Caki2 (cell line): ENCODE measurements around the gene MLLT10. TPM values are rescaled to one million over a fixed set of nuclear protein-coding genes. Genes with fewer than 3 reads are reported as not detected.

Experiments used
- DNase-seq: peaks from one replicate; pipeline ENCODE4 v3.0.0-alpha.2; 2015; ENCODE audit warnings: low read depth
- in situ Hi-C: cut with HindIII; loops from 2 replicates; pipeline ENCODE4 v1.10.0; 2016; ENCODE audit warnings: low sequenced_read_pairs, low pct_unique_long_range_greater_than_20kb, mixed read lengths
- total RNA-seq: library from RNA; depleted of rRNA; stranded (reverse); fragments of >200 nt; shearing (Covaris generic); gene quantifications from 2 replicates; pipeline ENCODE4 v1.2.3, GENCODE V29; 2014; ENCODE audit warnings: low replicate concordance

MLLT10 gene
- total RNA-seq, 1 experiment from 2014 or later: 30.5 TPM

GRCh38 chr10:21733710-21734109 is 199.7 kb downstream of the MLLT10 start:
- DNase-seq: no peak
- in situ Hi-C loops: no loop called here

- no peak for DNase-seq
- in situ Hi-C loops: no loop called here
Observed at GRCh38 chr10:21737106-21737505, 203.1 kb downstream of the MLLT10 start.

DNA sequence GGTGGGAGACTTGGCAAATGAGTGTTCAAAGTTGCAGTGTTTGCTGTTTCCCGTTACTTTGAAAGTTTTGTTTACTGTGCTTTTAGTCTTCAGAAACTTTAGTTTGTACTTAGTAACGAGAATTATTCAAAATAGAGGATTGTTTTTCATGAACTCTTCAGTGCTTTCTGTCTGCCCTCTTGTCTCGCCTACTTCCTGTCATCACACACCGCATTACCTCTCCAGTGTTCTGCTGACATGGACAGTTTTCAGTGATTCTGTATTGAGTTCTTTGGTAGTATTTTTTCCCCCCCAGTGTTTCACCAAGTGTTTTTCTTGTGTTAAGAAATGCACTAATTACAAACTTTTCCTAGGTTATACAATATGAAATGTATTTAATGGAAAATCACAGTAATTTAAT is 207.0 kb downstream of the MLLT10 start:
- no peak for DNase-seq
- in situ Hi-C loops: no loop called here

DNA sequence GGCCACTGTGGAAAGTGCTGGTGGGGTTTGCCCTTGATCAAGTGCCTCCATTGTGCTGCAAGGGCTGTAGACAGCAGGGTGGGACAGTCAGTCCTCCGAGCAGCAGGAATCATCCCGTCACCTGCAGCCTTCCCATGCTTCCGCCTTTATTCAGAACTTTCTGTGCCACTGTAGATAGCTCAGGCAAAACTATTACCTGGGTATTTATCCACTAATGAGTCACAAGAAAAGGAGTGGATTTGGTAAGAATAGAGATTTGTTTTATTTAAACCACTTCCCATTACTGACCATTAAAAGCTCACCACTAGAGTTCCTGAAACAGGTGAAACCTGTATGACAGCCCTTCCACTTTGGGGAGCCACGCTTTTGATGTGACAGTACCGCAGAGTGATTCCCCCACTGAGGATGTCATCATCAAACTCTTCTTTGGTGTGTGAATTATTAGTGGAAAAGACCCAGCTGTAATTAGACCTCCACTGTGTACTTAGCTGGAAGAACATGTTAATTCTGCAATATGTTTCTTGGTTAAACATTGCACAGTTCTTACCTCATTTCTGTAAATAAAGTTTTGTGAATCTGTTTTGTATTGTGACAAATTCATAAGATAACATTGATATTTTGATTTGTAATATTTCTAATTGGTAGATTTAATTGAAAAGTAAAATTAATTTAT is 208.8 kb downstream of the MLLT10 start:
- in situ Hi-C loops: no loop called here
- DNase-seq: no peak

DNA sequence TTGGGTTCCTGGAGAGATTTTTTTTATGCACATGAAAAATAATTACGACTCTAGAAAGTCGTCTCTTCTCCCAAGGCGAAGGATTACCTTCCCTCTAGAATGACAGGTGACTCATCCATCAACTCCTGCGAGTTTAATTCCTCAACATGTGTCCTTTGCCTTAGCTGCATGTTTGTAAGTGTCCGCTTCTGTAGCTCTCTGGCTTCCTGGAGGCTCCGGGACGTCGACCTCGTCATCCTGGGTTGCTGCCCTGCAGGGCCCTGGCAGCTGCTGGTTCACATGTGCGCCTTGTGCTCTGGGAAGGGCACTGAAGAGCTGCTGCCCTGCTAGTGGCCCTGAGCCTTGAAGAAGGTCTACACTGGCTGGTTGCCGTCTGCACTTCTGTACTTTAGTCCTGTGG is 210.2 kb downstream of the MLLT10 start:
- in situ Hi-C loops: no loop called here
- DNase-seq: no peak

GRCh38 chr10:21746118-21746517 is 212.1 kb downstream of the MLLT10 start:
- no peak for DNase-seq
- in situ Hi-C loops: no loop called here

- no peak for DNase-seq
- in situ Hi-C loops: no loop called here
Observed at GRCh38 chr10:21747809-21748208, 213.8 kb downstream of the MLLT10 start.

DNA sequence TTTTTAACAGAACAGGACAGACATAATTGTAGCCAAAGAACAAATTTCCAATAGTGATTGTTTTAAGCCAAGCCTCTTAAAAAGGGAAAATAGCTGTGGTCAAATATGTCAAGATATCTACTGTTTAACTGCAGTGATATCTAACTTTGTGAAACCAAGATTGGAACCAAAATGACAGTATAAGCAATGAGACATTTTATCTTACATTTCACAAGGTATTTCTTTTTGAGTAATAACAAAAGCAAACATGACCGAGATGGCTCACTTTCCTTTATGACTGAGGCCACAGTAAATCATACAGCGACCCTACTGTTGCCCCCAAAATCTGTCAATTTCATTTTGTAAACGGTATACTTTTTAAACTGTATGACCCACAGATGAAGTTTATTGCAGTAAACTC is 215.8 kb downstream of the MLLT10 start:
- in situ Hi-C loops: no loop called here
- no peak for DNase-seq

- in situ Hi-C loops: no loop called here
- DNase-seq: no peak
Observed at GRCh38 chr10:21750424-21750823, 216.4 kb downstream of the MLLT10 start.

DNA sequence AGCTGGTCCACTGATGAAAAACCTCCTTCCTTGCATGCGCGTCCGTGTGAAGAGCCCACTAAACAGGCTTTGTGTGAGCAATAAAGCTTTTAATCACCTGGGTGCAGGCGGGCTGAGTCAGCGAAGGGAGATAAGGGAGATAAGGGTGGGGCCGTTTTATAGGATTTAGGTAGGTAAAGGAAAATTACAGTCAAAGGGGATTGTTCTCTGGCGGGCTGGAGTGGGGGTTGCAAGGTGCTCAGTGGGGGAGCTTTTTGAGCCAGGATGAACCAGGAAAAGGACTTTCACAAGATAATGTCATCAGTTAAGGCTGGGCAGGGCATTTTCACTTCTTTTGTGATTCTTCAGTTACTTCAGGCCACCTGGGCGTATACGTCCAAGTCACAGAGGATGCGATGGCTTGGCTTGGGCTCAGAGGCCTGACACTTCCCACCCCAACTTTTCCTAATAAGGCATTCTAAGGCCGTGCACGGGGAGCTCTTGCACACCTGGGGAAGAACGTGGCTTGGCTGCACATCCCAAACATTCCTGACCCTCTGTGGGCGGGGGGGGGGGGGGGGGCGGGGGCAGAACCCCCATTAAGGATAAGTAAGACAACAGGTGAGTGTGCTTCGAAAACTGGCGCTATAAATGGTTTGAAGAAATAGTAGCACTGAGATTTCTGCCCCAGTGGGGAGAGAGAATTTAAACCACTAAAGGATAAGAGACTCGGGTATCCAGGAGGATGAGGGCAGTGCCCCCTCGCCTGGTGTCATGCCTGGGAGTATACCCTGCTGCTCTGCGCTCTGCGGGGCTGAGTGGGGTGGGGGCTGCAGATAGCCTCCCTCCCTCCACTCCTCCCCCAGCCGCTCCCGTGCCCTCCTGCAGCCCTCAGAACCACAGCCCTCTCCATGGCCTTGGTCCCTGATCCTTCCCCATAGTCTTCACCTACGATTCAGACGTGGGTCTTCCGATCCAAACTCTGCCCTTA is 217.6 kb downstream of the MLLT10 start:
- in situ Hi-C loops: no loop called here
- no peak for DNase-seq

DNA sequence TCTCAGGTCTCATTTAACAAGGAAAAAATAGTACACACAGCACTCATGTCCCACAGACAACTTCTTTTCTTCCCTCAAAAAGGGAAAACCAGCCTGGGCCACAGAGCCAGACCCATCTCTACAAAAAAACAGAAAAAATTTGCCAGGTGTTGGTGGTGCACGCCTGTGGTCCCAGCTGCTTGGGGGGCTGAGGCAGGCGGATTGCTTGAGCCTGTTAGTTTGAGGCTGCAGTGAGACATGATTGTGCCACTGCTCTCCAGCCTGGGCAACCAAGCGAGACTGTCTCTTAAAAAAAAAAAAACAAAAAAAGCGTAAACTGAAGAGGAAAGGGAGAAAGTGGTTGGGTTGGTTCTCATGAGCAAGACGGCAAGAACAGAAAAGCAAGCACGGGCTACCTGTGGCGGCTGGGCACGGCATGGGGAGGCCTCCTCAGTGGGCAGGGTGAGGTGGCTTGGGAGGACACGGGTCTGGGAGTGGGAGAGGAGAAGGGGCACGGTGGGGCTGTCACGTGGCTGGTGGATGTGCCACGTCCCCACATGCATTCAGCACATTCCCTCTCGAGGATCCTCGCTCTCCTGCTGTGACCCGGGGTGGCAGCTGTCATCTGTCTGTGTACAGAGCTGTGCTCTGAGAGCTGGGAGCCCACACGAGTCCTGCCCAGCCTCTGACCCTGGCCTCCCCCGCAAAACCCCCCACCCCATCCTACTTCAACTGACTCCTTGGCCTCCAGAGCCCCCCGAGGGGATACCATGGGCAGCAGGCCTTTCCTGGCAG is 219.7 kb downstream of the MLLT10 start:
- no peak for DNase-seq
- in situ Hi-C loops: no loop called here

- DNase-seq: no peak
- in situ Hi-C loops: no loop called here
Observed at GRCh38 chr10:21754410-21755011, 220.5 kb downstream of the MLLT10 start.

DNA sequence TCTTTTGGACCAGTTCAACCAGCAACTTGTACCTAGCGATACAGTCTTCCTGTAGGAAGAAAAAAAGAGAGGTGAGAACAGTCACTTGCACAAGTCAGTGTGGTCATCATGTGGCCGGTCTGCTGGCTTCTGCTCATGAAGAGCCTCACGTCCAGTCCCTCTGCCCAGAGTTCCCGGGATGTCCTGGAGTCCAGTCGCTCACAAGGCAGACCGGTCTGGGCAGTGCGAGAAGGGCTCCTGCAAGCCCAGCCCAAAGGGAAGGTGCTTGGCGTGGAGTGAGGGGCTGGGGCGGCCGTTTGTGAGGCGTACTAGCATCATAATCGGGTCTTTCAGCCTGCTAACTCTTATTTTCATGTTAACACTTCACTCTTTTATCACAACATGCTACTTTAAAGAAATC is 222.7 kb downstream of the MLLT10 start:
- no peak for DNase-seq
- in situ Hi-C loops: no loop called here

GRCh38 chr10:21757185-21757901 is 223.3 kb downstream of the MLLT10 start:
- in situ Hi-C loops: no loop called here
- no peak for DNase-seq

DNA sequence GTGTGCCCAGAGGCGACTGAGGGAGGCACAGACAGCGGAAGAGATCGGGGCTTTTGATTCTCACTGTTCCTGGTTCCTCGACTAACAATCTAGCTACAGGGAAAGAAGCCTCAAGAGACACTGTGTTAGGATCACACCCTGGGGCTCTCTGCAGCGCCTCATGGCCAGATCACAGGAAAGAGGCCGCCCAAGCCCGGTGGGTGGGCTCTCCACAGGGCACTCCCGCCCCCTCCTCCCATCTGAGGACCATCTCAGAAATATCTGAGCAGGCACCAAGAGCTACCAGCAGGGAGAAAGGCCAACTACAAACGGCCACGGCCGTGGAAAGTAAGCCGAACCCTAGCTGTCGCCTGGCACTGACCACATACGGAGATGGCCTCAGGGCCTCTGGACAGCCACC is 224.2 kb downstream of the MLLT10 start:
- DNase-seq: no peak
- in situ Hi-C loops: no loop called here

- in situ Hi-C loops: no loop called here
- DNase-seq: no peak
Observed at GRCh38 chr10:21758696-21759095, 224.7 kb downstream of the MLLT10 start.

GRCh38 chr10:21759232-21759631 is 225.2 kb downstream of the MLLT10 start:
- no peak for DNase-seq
- in situ Hi-C loops: no loop called here

GRCh38 chr10:21760332-21760731 is 226.3 kb downstream of the MLLT10 start:
- in situ Hi-C loops: no loop called here

More at GRCh38 chr10:21760332-21760731, 226.3 kb downstream of the MLLT10 start:
- DNase-seq: no peak
